Neuronal stem cell (in vitro differentiated cells): ENCODE measurements around the gene ZNF750.

Source experiments
- DNase-seq: peaks from one replicate; pipeline ENCODE4 v3.0.0-alpha.2; 2013; ENCODE audit warnings: low spot score
- H2AFZ ChIP-seq: one replicate; pipeline ENCODE4 v1.6.1; 2013; ENCODE audit warnings: mild to moderate bottlenecking, low read length, inconsistent platforms
- H2AK5ac ChIP-seq: 2 replicates; pipeline ENCODE4 v1.6.1; 2013; ENCODE audit warnings: low read depth, mild to moderate bottlenecking, inconsistent platforms, low read length, moderate library complexity, mixed read lengths
- H2BK120ac ChIP-seq: 2 replicates; pipeline ENCODE4 v1.6.1; 2013; ENCODE audit warnings: low read depth, mild to moderate bottlenecking, inconsistent platforms, low read length, moderate library complexity, mixed read lengths
- H2BK12ac ChIP-seq: one replicate; pipeline ENCODE4 v1.6.1; 2013; ENCODE audit warnings: low read length, inconsistent platforms
- H2BK15ac ChIP-seq: 2 replicates; pipeline ENCODE4 v1.6.1; 2013; ENCODE audit warnings: mild to moderate bottlenecking, low read length, inconsistent platforms, mixed read lengths
- H2BK5ac ChIP-seq: one replicate; pipeline ENCODE4 v1.6.1; 2013; ENCODE audit warnings: inconsistent platforms, mild to moderate bottlenecking, low read length, moderate library complexity
- H3K14ac ChIP-seq: one replicate; pipeline ENCODE4 v1.6.1; 2013; ENCODE audit warnings: low read length, inconsistent platforms
- H3K18ac ChIP-seq: 2 replicates; pipeline ENCODE4 v1.6.1; 2013; ENCODE audit warnings: low read length, inconsistent platforms
- H3K23ac ChIP-seq: 2 replicates; pipeline ENCODE4 v1.6.1; 2013; ENCODE audit warnings: low read depth, mild to moderate bottlenecking, mixed read lengths, low read length, inconsistent platforms; ENCODE audit not compliant: poor library complexity
- H3K27ac ChIP-seq: replicated peaks from 3 replicates; pipeline ENCODE4 v1.5.1; 2013; ENCODE audit warnings: low read length, inconsistent platforms
- H3K27me3 ChIP-seq, 3 experiments: 2 replicates each; pipeline ENCODE4 v1.6.1; 2013; ENCODE audit warnings: low read length in 3 of 3, mild to moderate bottlenecking in 2 of 3, inconsistent platforms in 1 of 3, low read depth in 1 of 3, mixed read lengths in 1 of 3, moderate library complexity in 1 of 3; ENCODE audit not compliant: control insufficient read depth in 3 of 3, insufficient read depth in 3 of 3
- H3K36me3 ChIP-seq, 2 donors: replicated peaks in 1 of 2; 2 replicates each; pipeline ENCODE4 v1.6.1; 2013; ENCODE audit warnings: low read length in 2 of 2; ENCODE audit not compliant: control insufficient read depth in 2 of 2, insufficient read depth in 2 of 2
- H3K4ac ChIP-seq: 2 replicates; pipeline ENCODE4 v1.6.1; 2013; ENCODE audit warnings: inconsistent platforms, mild to moderate bottlenecking, low read length, moderate library complexity
- H3K4me1 ChIP-seq, 2 donors: 1 replicate in 1 of 2; 2 replicates in 1 of 2; pipeline ENCODE4 v1.6.1; 2013; ENCODE audit warnings: low read length in 2 of 2, low read depth in 1 of 2; ENCODE audit not compliant: control insufficient read depth in 2 of 2, insufficient read depth in 1 of 2
- H3K4me2 ChIP-seq: one replicate; pipeline ENCODE4 v1.6.1; 2013; ENCODE audit warnings: mild to moderate bottlenecking, low read length, inconsistent platforms; ENCODE audit not compliant: insufficient read depth, poor library complexity, severe bottlenecking
- H3K4me3 ChIP-seq, 2 donors: 2 replicates each; pipeline ENCODE4 v1.5.1; 2013; ENCODE audit warnings: low read length in 2 of 2, mild to moderate bottlenecking in 2 of 2, inconsistent platforms in 1 of 2, moderate library complexity in 1 of 2
- H3K79me1 ChIP-seq: one replicate; pipeline ENCODE4 v1.6.1; 2013; ENCODE audit warnings: low read depth, mild to moderate bottlenecking, inconsistent platforms, low read length, moderate library complexity
- H3K9ac ChIP-seq: one replicate; pipeline ENCODE4 v1.6.1; 2013; ENCODE audit warnings: mild to moderate bottlenecking, low read depth, low read length, inconsistent platforms; ENCODE audit not compliant: poor library complexity
- H3K9me3 ChIP-seq, 2 donors: replicated peaks in 1 of 2; 2 replicates each; pipeline versions ENCODE3 to v1.6.1; 2013; ENCODE audit warnings: low read length in 2 of 2, mild to moderate bottlenecking in 2 of 2, inconsistent platforms in 1 of 2, low read depth in 1 of 2, mixed read lengths in 1 of 2, moderate library complexity in 1 of 2; ENCODE audit not compliant: control insufficient read depth in 2 of 2, insufficient read depth in 1 of 2
- H4K8ac ChIP-seq: one replicate; pipeline ENCODE4 v1.6.1; 2013; ENCODE audit warnings: low read depth, mild to moderate bottlenecking, inconsistent platforms, low read length, moderate library complexity
- H4K91ac ChIP-seq: one replicate; pipeline ENCODE4 v1.6.1; 2013; ENCODE audit warnings: low read length, low read depth, mild to moderate bottlenecking, inconsistent platforms; ENCODE audit not compliant: poor library complexity
- WGBS, 2 donors: extraction: QIAGEN DNeasy Blood & Tissue Kit; methylation state at CpG; one replicate each; pipeline ENCODE4 v1.1.7; 2013; ENCODE audit warnings: missing lambda C conversion rate in 2 of 2, mixed read lengths in 1 of 2; ENCODE audit not compliant: insufficient read length in 2 of 2, insufficient replicate concordance in 1 of 2; ENCODE audit errors: extremely low coverage in 2 of 2; 5-methylcytosine and 5-hydroxymethylcytosine counted together

The ZNF750 gene

GRCh38 chr17:82798752-82799151 is 41.1 kb downstream of the ZNF750 start:
- H3K4ac ChIP-seq: no peak overlapping the region
- H3K27ac ChIP-seq: no peak overlapping the region
- H3K4me1 ChIP-seq: peaks cover 0 to 6% of the 10 kb centered on the region in 2 donors
- H3K4me3 ChIP-seq: no peak overlapping the region
- H3K27me3 ChIP-seq: peaks cover 0 to 2% (median 0%) of the 10 kb centered on the region in 3 experiments
- no peak overlapping the region for H2BK12ac ChIP-seq
- H3K23ac ChIP-seq: no peak overlapping the region
- H4K8ac ChIP-seq: no peak overlapping the region
- H3K79me1 ChIP-seq: peaks cover 25% of the 10 kb centered on the region
- no CpG with 5 or more reads among the region's 7 CpGs for WGBS, 2 donors
- DNase-seq: no peak
- no peak overlapping the region for H2BK5ac ChIP-seq
- no peak overlapping the region for H2AFZ ChIP-seq
- H3K9me3 ChIP-seq: peaks cover 15 to 18% of the 10 kb centered on the region in 2 donors
- H3K18ac ChIP-seq: no peak overlapping the region
- no peak overlapping the region for H3K14ac ChIP-seq
- H2BK120ac ChIP-seq: no peak overlapping the region
- H3K9ac ChIP-seq: no peak overlapping the region
- H2AK5ac ChIP-seq: no peak overlapping the region
- H2BK15ac ChIP-seq: no peak overlapping the region
- no peak overlapping the region for H4K91ac ChIP-seq
- H3K4me2 ChIP-seq: no peak overlapping the region
- H3K36me3 ChIP-seq: peaks cover 26 to 77% of the 10 kb centered on the region in 2 donors

GRCh38 chr17:82797061-82797460 is 42.8 kb downstream of the ZNF750 start:
- Histone ChIP-seq H3K36me3 (peaks cover 30 to 72% of the 10 kb centered on the region in 2 donors), H3K18ac (no peak overlapping the region), H3K23ac (no peak overlapping the region), H3K4ac (no peak overlapping the region), H3K27ac (no peak overlapping the region), H3K27me3 (peaks cover 0 to 2% (median 0%) of the 10 kb centered on the region in 3 experiments), H3K4me1 (peaks cover 0 to 8% of the 10 kb centered on the region in 2 donors), H4K91ac (no peak overlapping the region), H3K4me3 (no peak overlapping the region), H2BK12ac (no peak overlapping the region), H3K14ac (no peak overlapping the region), H3K9me3 (peaks cover 15 to 16% of the 10 kb centered on the region in 2 donors), H3K9ac (no peak overlapping the region), H2BK15ac (no peak overlapping the region), H3K4me2 (no peak overlapping the region), H2BK5ac (no peak overlapping the region), H2BK120ac (no peak overlapping the region), H2AK5ac (no peak overlapping the region), H4K8ac (no peak overlapping the region), H2AFZ (no peak overlapping the region), H3K79me1 (peaks cover 25% of the 10 kb centered on the region)
- no CpG with 5 or more reads among the region's 9 CpGs for WGBS, 2 donors
- DNase-seq: no peak

- Histone ChIP-seq H3K4ac (no peak overlapping the region), H2BK12ac (no peak overlapping the region), H3K14ac (no peak overlapping the region), H3K9me3 (peaks cover 6 to 7% of the 10 kb centered on the region in 2 donors), H2BK15ac (no peak overlapping the region), H3K27me3 (no peaks in the 10 kb centered on the region), H4K8ac (peak overlapping the region; percentile 72), H3K4me3 (no peak overlapping the region), H2AK5ac (no peak overlapping the region), H3K4me1 (peaks cover 0 to 8% of the 10 kb centered on the region in 2 donors), H2BK5ac (no peak overlapping the region), H3K79me1 (peaks cover 26% of the 10 kb centered on the region), H3K9ac (peak overlapping the region; percentile 50), H3K4me2 (no peak overlapping the region), H3K27ac (no peak overlapping the region), H4K91ac (no peak overlapping the region), H3K36me3 (peaks cover 23 to 69% of the 10 kb centered on the region in 2 donors), H3K23ac (no peak overlapping the region), H3K18ac (no peak overlapping the region), H2AFZ (no peak overlapping the region), H2BK120ac (no peak overlapping the region)
- WGBS, 2 donors: no CpG with 5 or more reads among the region's 14 CpGs
- no peak for DNase-seq
Observed at GRCh38 chr17:82795615-82796014, 44.2 kb downstream of the ZNF750 start.

- H3K18ac ChIP-seq: no peak overlapping the region
- H3K23ac ChIP-seq: no peak overlapping the region
- no peak overlapping the region for H2BK120ac ChIP-seq
- no CpG with 5 or more reads among the region's 18 CpGs for WGBS, 2 donors
- peak overlapping the region; percentile 8 for H3K14ac ChIP-seq
- no peak overlapping the region for H2BK15ac ChIP-seq
- peaks cover 29% of the 10 kb centered on the region for H3K79me1 ChIP-seq
- H4K8ac ChIP-seq: no peak overlapping the region
- H3K4ac ChIP-seq: no peak overlapping the region
- no peak overlapping the region for H2AK5ac ChIP-seq
- no peaks in the 10 kb centered on the region for H3K27me3 ChIP-seq
- no peak overlapping the region for H3K9ac ChIP-seq
- H3K9me3 ChIP-seq: peaks cover 0 to 1% of the 10 kb centered on the region in 2 donors
- no peak overlapping the region for H3K4me3 ChIP-seq
- no peak overlapping the region for H2BK12ac ChIP-seq
- H4K91ac ChIP-seq: no peak overlapping the region
- no peak overlapping the region for H3K4me2 ChIP-seq
- DNase-seq: no peak
- H3K27ac ChIP-seq: no peak overlapping the region
- peaks cover 19 to 69% of the 10 kb centered on the region in 2 donors for H3K36me3 ChIP-seq
- no peak overlapping the region for H2BK5ac ChIP-seq
- H3K4me1 ChIP-seq: peaks cover 0 to 8% of the 10 kb centered on the region in 2 donors
- no peak overlapping the region for H2AFZ ChIP-seq
Observed at GRCh38 chr17:82794781-82795482, 44.9 kb downstream of the ZNF750 start.
